ENCODE results near the gene QSER1.

QSER1 gene

GRCh38 chr11:32883421-32883820 lies 9.2 kb upstream of the QSER1 start:
- no peak for DNase-seq (ENCODE audit: low read depth in 1 of 2, low spot score in 1 of 2)
- Histone ChIP-seq H3K27me3 (ENCODE audit: insufficient read depth, poor library complexity, severe bottlenecking) (no peaks in the 10 kb centered on the region), H3K27ac (replicated peaks) (no peak overlapping the region), H3K4me3 (replicated peaks; ENCODE audit: insufficient read depth, low read length) (no peak overlapping the region)
- TF ChIP-seq SPI1 (IDR thresholded peaks at IDR 0.05; ENCODE audit: borderline replicate concordance, low read depth) (no peak), GABPA (IDR thresholded peaks at IDR 0.05; ENCODE audit: low read depth) (no peak), POLR2AphosphoS5 (IDR thresholded peaks at IDR 0.05; ENCODE audit: low read depth) (no peak), CTCF (IDR thresholded peaks at IDR 0.05; ENCODE audit: insufficient read depth, low read length) (no peak)
- TF ChIP-seq, protein P1, sequence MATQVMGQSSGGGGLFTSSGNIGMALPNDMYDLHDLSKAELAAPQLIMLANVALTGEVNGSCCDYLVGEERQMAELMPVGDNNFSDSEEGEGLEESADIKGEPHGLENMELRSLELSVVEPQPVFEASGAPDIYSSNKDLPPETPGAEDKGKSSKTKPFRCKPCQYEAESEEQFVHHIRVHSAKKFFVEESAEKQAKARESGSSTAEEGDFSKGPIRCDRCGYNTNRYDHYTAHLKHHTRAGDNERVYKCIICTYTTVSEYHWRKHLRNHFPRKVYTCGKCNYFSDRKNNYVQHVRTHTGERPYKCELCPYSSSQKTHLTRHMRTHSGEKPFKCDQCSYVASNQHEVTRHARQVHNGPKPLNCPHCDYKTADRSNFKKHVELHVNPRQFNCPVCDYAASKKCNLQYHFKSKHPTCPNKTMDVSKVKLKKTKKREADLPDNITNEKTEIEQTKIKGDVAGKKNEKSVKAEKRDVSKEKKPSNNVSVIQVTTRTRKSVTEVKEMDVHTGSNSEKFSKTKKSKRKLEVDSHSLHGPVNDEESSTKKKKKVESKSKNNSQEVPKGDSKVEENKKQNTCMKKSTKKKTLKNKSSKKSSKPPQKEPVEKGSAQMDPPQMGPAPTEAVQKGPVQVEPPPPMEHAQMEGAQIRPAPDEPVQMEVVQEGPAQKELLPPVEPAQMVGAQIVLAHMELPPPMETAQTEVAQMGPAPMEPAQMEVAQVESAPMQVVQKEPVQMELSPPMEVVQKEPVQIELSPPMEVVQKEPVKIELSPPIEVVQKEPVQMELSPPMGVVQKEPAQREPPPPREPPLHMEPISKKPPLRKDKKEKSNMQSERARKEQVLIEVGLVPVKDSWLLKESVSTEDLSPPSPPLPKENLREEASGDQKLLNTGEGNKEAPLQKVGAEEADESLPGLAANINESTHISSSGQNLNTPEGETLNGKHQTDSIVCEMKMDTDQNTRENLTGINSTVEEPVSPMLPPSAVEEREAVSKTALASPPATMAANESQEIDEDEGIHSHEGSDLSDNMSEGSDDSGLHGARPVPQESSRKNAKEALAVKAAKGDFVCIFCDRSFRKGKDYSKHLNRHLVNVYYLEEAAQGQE (IDR thresholded peaks at IDR 0.05; ENCODE audit: insufficient replicate concordance, low read depth): no peak

DNA sequence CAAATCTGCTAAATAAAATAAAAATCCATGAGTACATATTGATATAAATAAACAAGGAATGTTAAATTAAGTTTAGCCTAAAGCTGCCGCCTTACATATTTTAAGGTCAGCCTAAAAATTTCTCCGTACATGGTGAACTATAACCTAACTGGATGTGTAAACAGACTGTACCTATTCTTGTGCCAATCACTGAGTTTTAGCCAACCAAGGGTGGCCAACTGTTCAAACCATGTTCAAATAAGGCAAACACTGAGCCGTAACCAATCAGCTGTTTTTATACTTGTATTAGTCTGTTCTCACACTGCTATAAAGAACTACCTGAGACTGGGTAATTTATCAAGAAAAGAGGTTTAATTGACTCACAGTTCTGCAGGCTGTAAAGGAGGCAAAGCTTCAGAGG lies 8.6 kb upstream of the QSER1 start:
- Histone ChIP-seq H3K4me3 (replicated peaks; ENCODE audit: insufficient read depth, low read length) (no peak overlapping the region), H3K27me3 (ENCODE audit: insufficient read depth, poor library complexity, severe bottlenecking) (no peaks in the 10 kb centered on the region), H3K27ac (replicated peaks) (no peak overlapping the region)
- DNase-seq (ENCODE audit: low read depth in 1 of 2, low spot score in 1 of 2): no peak
- TF ChIP-seq SPI1 (IDR thresholded peaks at IDR 0.05; ENCODE audit: borderline replicate concordance, low read depth): no peak
- TF ChIP-seq, protein P1 (IDR thresholded peaks at IDR 0.05; ENCODE audit: insufficient replicate concordance, low read depth): no peak
- TF ChIP-seq POLR2AphosphoS5 (IDR thresholded peaks at IDR 0.05; ENCODE audit: low read depth): no peak
- no peak for TF ChIP-seq GABPA (IDR thresholded peaks at IDR 0.05; ENCODE audit: low read depth)
- no peak for TF ChIP-seq CTCF (IDR thresholded peaks at IDR 0.05; ENCODE audit: insufficient read depth, low read length)

DNA sequence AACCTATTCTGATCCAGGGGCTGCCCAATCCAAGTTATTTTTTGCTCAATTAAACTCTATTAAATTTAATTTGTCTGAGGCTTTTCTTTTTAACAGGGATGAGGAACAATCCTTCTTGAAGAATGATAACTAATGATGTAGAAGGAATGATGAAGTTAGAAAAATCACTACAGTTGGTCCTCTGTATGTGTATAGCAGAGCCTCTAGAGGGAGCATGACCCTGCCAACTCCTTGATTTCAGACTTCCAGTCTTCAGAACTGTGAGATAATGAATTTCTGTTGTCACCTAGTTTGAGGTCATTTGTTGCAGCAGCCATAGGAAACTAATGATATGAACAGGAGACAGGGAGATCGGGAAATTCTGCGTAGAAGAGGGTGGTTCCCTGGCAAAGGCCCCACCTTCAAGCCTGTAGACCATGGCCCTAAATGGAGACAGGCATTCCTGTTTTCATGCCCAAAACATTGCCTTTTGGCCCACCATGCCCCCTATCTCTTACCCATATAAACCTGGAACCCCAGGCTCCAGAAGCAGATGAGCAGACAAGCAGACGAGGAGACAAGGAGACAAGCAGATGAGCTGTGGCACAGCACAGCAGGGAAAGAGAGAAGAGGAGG lies 7.7 kb upstream of the QSER1 start:
- no peak overlapping the region for H3K4me3 ChIP-seq (replicated peaks; ENCODE audit: insufficient read depth, low read length)
- no peak for DNase-seq (ENCODE audit: low read depth in 1 of 2, low spot score in 1 of 2)
- H3K27me3 ChIP-seq (ENCODE audit: insufficient read depth, poor library complexity, severe bottlenecking): no peaks in the 10 kb centered on the region
- H3K27ac ChIP-seq (replicated peaks): no peak overlapping the region
- TF ChIP-seq SPI1 (IDR thresholded peaks at IDR 0.05; ENCODE audit: borderline replicate concordance, low read depth) (no peak), GABPA (IDR thresholded peaks at IDR 0.05; ENCODE audit: low read depth) (no peak), POLR2AphosphoS5 (IDR thresholded peaks at IDR 0.05; ENCODE audit: low read depth) (no peak), CTCF (IDR thresholded peaks at IDR 0.05; ENCODE audit: insufficient read depth, low read length) (peak; percentile 30)
- TF ChIP-seq, protein P1 (IDR thresholded peaks at IDR 0.05; ENCODE audit: insufficient replicate concordance, low read depth): no peak

All from HL-60 (cell line).